ENCODE data around the gene DPH1. TPM values are rescaled to one million over a fixed set of nuclear protein-coding genes. Genes with fewer than 3 reads are reported as not detected.
"Not testable (repeated sequence)": the region's sequence is repeated elsewhere in the genome, so short reads cannot be mapped to it uniquely, and the experiment has no call there.

DPH1 gene
- 60.2 and 70.1 TPM in 2 replicates for total RNA-seq (2014; rRNA removed; shearing (Covaris generic))
- polyA plus RNA-seq (2015; cell fraction: cytosol; rRNA removed), result 50.9 and 54.6 TPM in 2 replicates
- polyA plus RNA-seq (2015; cell fraction: nucleus; rRNA removed), result 220 and 273 TPM in 2 replicates

- peak; percentile 92 for DNase-seq (ENCODE audit: low read depth, low spot score)
- in situ Hi-C loops (cut with HindIII; ENCODE audit: low pct_unique_long_range_greater_than_20kb, low sequenced_read_pairs), result no loop called here
Measured at GRCh38 chr17:2029911-2030778, at the start of gene DPH1. Gene DPH1 (plus strand): TSS chr17:2030153. CDS start chr17:2030170, 17 bp downstream.

GRCh38 chr17:1980665-1981250 lies 49.2 kb upstream of the DPH1 start:
- DNase-seq (ENCODE audit: low read depth, low spot score), result no peak
- in situ Hi-C loops (cut with HindIII; ENCODE audit: low pct_unique_long_range_greater_than_20kb, low sequenced_read_pairs), result no loop called here

GRCh38 chr17:1982793-1983366 lies 47.1 kb upstream of the DPH1 start:
- DNase-seq (ENCODE audit: low read depth, low spot score); in situ Hi-C loops (cut with HindIII; ENCODE audit: low pct_unique_long_range_greater_than_20kb, low sequenced_read_pairs): not testable (repeated sequence)

GRCh38 chr17:1985093-1985492 lies 44.9 kb upstream of the DPH1 start:
- in situ Hi-C loops (cut with HindIII; ENCODE audit: low pct_unique_long_range_greater_than_20kb, low sequenced_read_pairs), result no loop called here

GRCh38 chr17:1985686-1986085 lies 44.3 kb upstream of the DPH1 start:
- in situ Hi-C loops (cut with HindIII; ENCODE audit: low pct_unique_long_range_greater_than_20kb, low sequenced_read_pairs), result no loop called here
- no peak for DNase-seq (ENCODE audit: low read depth, low spot score)

More at GRCh38 chr17:1985093-1985492, 44.9 kb upstream of the DPH1 start:
- no peak for DNase-seq (ENCODE audit: low read depth, low spot score)

- in situ Hi-C loops (cut with HindIII; ENCODE audit: low pct_unique_long_range_greater_than_20kb, low sequenced_read_pairs), result no loop called here
- DNase-seq (ENCODE audit: low read depth, low spot score), result no peak
Measured at GRCh38 chr17:1986783-1987451, 43.0 kb upstream of the DPH1 start.

- in situ Hi-C loops (cut with HindIII; ENCODE audit: low pct_unique_long_range_greater_than_20kb, low sequenced_read_pairs), result no loop called here
- no peak for DNase-seq (ENCODE audit: low read depth, low spot score)
Measured at GRCh38 chr17:1989135-1989534, 40.8 kb upstream of the DPH1 start.

GRCh38 chr17:1992541-1992940 lies 37.4 kb upstream of the DPH1 start:
- in situ Hi-C loops (cut with HindIII; ENCODE audit: low pct_unique_long_range_greater_than_20kb, low sequenced_read_pairs), result no loop called here
- DNase-seq (ENCODE audit: low read depth, low spot score), result no peak

- DNase-seq (ENCODE audit: low read depth, low spot score), result no peak
- in situ Hi-C loops (cut with HindIII; ENCODE audit: low pct_unique_long_range_greater_than_20kb, low sequenced_read_pairs), result no loop called here
Measured at GRCh38 chr17:1994707-1995106, 35.2 kb upstream of the DPH1 start.

- DNase-seq (ENCODE audit: low read depth, low spot score), result no peak
- in situ Hi-C loops (cut with HindIII; ENCODE audit: low pct_unique_long_range_greater_than_20kb, low sequenced_read_pairs), result no loop called here
Measured at GRCh38 chr17:1995321-1995892, 34.5 kb upstream of the DPH1 start.

- in situ Hi-C loops (cut with HindIII; ENCODE audit: low pct_unique_long_range_greater_than_20kb, low sequenced_read_pairs), result no loop called here
- DNase-seq (ENCODE audit: low read depth, low spot score), result no peak
Measured at GRCh38 chr17:1995907-1996799, 33.8 kb upstream of the DPH1 start.

GRCh38 chr17:1996800-1997288 lies 33.1 kb upstream of the DPH1 start:
- DNase-seq (ENCODE audit: low read depth, low spot score), result no peak
- in situ Hi-C loops (cut with HindIII; ENCODE audit: low pct_unique_long_range_greater_than_20kb, low sequenced_read_pairs), result no loop called here

- no peak for DNase-seq (ENCODE audit: low read depth, low spot score)
- in situ Hi-C loops (cut with HindIII; ENCODE audit: low pct_unique_long_range_greater_than_20kb, low sequenced_read_pairs), result no loop called here
Measured at GRCh38 chr17:1997289-1997926, 32.5 kb upstream of the DPH1 start.

- DNase-seq (ENCODE audit: low read depth, low spot score), result no peak
- in situ Hi-C loops (cut with HindIII; ENCODE audit: low pct_unique_long_range_greater_than_20kb, low sequenced_read_pairs), result no loop called here
Measured at GRCh38 chr17:1997927-1998742, 31.8 kb upstream of the DPH1 start.

GRCh38 chr17:1999557-2000251 lies 30.2 kb upstream of the DPH1 start:
- DNase-seq (ENCODE audit: low read depth, low spot score), result peak; percentile 32
- in situ Hi-C loops (cut with HindIII; ENCODE audit: low pct_unique_long_range_greater_than_20kb, low sequenced_read_pairs), result no loop called here

Data from SK-MEL-5 (cell line).